Upper lobe of left lung (tissue), 6 donors: ENCODE measurements around the gene DHRS13. TPM values are rescaled to one million over a fixed set of nuclear protein-coding genes. Genes with fewer than 3 reads are reported as not detected.
"Not testable (repeated sequence)": the region's sequence is repeated elsewhere in the genome, so short reads cannot be mapped to it uniquely, and the experiment has no call there.

ENCODE experiments used
- ATAC-seq, 2 donors: fragments of 200-7000 bp; cut with Tn5 transposase; one replicate each; pipeline ENCODE4 v1.9.1; 2022; ENCODE audit warnings: mild to moderate bottlenecking in 2 of 2, moderate library complexity in 2 of 2; ENCODE audit not compliant: low FRiP score in 2 of 2
- DNase-seq, 2 donors: peaks; one replicate each; pipeline ENCODE4 v3.0.0-alpha.2; 2019 to 2020
- H3K27ac ChIP-seq, 4 donors: fragments of 200-600 bp; sonication (generic); one replicate each; pipeline ENCODE4 v1.5.1; 2016 to 2019
- H3K27me3 ChIP-seq, 4 donors: fragments of 200-600 bp; sonication (generic); one replicate each; pipeline ENCODE4 v1.5.1; 2017 to 2019
- H3K36me3 ChIP-seq, 4 donors: fragments of 200-600 bp; sonication (generic); one replicate each; pipeline ENCODE4 v1.5.1; 2016 to 2019
- H3K4me1 ChIP-seq, 4 donors: fragments of 200-600 bp; sonication (generic); one replicate each; pipeline ENCODE4 v1.5.1; 2018 to 2019
- H3K4me3 ChIP-seq, 4 donors: fragments of 200-600 bp; sonication (generic); one replicate each; pipeline ENCODE4 v1.5.1; 2017 to 2019; ENCODE audit warnings: mild to moderate bottlenecking in 2 of 4, moderate library complexity in 1 of 4
- H3K9me3 ChIP-seq, 4 donors: fragments of 200-600 bp; sonication (generic); one replicate each; pipeline ENCODE4 v1.5.1; 2018 to 2019
- EP300 ChIP-seq, 4 donors: sonication (generic); formaldehyde crosslinking; IDR thresholded peaks; one replicate each; pipeline ENCODE4 v1.5.1; 2017; ENCODE audit warnings: antibody characterized with exemption in 4 of 4, control low read depth in 2 of 4
- POLR2A ChIP-seq, 4 donors: fragments of 450-650 bp; IDR thresholded peaks; one replicate each; pipeline ENCODE4 v1.5.1; 2016 to 2017; ENCODE audit warnings: antibody characterized with exemption in 4 of 4, mild to moderate bottlenecking in 2 of 4
- POLR2AphosphoS5 ChIP-seq, 2 donors: sonication (generic); formaldehyde crosslinking; IDR thresholded peaks; one replicate each; pipeline ENCODE4 v1.5.1; 2017; ENCODE audit warnings: antibody characterized with exemption in 2 of 2
- WGBS, 2 donors: methylation state at CpG; one replicate each; pipeline ENCODE4 v1.1.5; 2017 to 2018; 5-methylcytosine and 5-hydroxymethylcytosine counted together
- total RNA-seq, 6 donors: library from RNA; depleted of rRNA in 4 of 6; stranded (reverse); fragments of >200 nt in 4 of 6; gene quantifications; one replicate each; pipeline versions ENCODE4 v1.1.0 to v1.2.1, GENCODE V29; 2016 to 2021
- TF ChIP-seq, protein P1 (sequence below), 6 experiments: fragments of 450-650 bp in 4 of 6; fragments of 200-600 bp in 2 of 6; sonication (generic) in 2 of 6; IDR thresholded peaks; one replicate each; pipeline ENCODE4 v1.5.1; 2016 to 2019; ENCODE audit warnings: antibody characterized with exemption in 6 of 6
- donor health status: DM: no; HTN: no; CAD: no; lungs with moderate emphysema.
- donor health status: DM: no; HTN: yes; CAD: no; lungs with severe emphysema.

The DHRS13 gene
- total RNA-seq, 6 donors from 2014 or later: 2.1 to 21.8 (median 15.0) TPM

DNA sequence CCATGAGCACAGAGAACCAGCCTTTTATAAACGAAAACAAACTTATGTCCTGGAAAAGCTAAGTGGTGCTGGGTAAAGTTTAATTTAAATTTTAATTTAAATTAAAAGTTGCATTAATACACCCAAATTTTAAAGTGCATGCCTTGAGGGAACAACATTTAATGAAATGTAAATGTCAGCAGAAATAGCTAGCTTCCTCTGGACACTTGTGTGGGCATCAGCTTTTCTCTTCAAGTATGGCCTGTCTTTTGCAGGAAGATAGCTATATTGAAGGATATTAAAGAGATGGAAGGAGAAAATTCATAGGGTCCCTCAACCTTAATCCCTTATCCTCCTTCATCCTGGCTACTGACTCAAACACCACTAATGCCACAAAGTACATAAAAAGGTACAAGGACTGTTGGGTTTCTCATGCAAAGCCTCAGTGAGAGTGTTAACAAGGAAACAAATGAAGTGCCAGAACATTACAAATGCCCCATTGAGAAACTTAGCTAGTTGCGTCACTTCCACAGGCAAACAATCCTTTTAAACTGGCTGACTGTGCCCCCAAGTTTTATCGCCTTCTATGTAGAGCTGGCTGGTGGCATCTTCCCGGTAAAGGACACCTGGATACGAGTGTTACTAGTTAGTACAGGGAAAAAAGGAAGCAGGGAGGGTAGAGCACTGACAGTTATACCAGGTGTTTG, 34.3 kb upstream of the DHRS13 start:
- DNase-seq (peak in 1 of 2 donors; percentile 66), ATAC-seq (peak; percentile 58 to 77)
- peaks cover 0 to 2% (median 0%) of the 10 kb centered on the region in 4 donors for H3K36me3 ChIP-seq
- TF ChIP-seq POLR2A (IDR thresholded peaks at IDR 0.05) (peak in 2 of 4 donors; percentile 7 to 25), EP300 (IDR thresholded peaks at IDR 0.05) (no peak), POLR2AphosphoS5 (IDR thresholded peaks at IDR 0.05) (no peak)
- TF ChIP-seq, protein P1, sequence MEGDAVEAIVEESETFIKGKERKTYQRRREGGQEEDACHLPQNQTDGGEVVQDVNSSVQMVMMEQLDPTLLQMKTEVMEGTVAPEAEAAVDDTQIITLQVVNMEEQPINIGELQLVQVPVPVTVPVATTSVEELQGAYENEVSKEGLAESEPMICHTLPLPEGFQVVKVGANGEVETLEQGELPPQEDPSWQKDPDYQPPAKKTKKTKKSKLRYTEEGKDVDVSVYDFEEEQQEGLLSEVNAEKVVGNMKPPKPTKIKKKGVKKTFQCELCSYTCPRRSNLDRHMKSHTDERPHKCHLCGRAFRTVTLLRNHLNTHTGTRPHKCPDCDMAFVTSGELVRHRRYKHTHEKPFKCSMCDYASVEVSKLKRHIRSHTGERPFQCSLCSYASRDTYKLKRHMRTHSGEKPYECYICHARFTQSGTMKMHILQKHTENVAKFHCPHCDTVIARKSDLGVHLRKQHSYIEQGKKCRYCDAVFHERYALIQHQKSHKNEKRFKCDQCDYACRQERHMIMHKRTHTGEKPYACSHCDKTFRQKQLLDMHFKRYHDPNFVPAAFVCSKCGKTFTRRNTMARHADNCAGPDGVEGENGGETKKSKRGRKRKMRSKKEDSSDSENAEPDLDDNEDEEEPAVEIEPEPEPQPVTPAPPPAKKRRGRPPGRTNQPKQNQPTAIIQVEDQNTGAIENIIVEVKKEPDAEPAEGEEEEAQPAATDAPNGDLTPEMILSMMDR (IDR thresholded peaks at IDR 0.05): no peak
- no peaks in the 10 kb centered on the region for H3K9me3 ChIP-seq
- no peaks in the 10 kb centered on the region for H3K27me3 ChIP-seq
- peaks cover 52 to 65% (median 61%) of the 10 kb centered on the region in 4 donors for H3K4me1 ChIP-seq
- WGBS, 2 donors: 39 to 57% methylated on average over 5 of the region's 5 CpGs
- peak overlapping the region; percentile 46 to 72 (median 60) for H3K27ac ChIP-seq
- no peak overlapping the region for H3K4me3 ChIP-seq

DNA sequence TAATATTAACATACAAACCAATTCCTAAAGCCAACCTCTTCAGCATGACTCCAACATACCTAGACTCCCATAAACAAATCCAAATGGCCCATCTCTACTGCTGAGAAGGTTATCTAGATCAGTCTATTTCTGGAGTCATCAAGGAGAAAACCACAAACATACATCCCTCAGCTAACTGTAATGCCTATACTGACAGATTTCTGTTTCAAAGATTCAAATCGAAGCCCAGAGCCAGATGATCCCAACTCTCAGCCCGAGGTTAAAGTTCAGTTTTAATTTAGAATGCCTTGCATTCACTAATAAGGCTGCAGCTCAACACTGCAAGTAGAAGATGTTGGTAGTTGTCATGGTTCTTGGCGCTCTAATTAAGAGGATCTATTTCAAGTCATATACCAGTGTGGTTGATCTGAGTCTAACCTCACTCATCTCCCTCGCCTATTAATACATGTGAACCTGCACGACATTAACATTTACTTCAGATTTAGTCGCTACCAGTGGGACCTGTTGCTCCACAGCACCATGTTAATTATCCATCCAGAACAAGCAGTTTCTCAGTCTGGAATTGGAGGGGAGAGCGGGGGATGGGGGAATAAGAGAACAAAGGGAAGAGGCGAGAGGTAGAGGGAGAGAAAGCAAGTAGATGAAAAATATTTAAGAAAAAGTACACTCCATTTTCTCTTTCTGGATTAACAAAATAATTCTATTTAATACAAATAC, 33.0 kb upstream of the DHRS13 start:
- peak overlapping the region in 3 of 4 donors; percentile 46 to 72 (median 54) for H3K27ac ChIP-seq
- H3K4me3 ChIP-seq: no peak overlapping the region
- H3K27me3 ChIP-seq: no peaks in the 10 kb centered on the region
- ATAC-seq (no peak), DNase-seq (no peak)
- no peaks in the 10 kb centered on the region for H3K9me3 ChIP-seq
- TF ChIP-seq, protein P1 (IDR thresholded peaks at IDR 0.05): no peak
- no peak for TF ChIP-seq EP300 (IDR thresholded peaks at IDR 0.05)
- TF ChIP-seq POLR2A (IDR thresholded peaks at IDR 0.05): no peak
- no peak for TF ChIP-seq POLR2AphosphoS5 (IDR thresholded peaks at IDR 0.05)
- peaks cover 49 to 61% (median 58%) of the 10 kb centered on the region in 4 donors for H3K4me1 ChIP-seq
- 84 to 88% methylated on average over 8 of the region's 8 CpGs for WGBS, 2 donors
- H3K36me3 ChIP-seq: peaks cover 0 to 2% (median 0%) of the 10 kb centered on the region in 4 donors

DNA sequence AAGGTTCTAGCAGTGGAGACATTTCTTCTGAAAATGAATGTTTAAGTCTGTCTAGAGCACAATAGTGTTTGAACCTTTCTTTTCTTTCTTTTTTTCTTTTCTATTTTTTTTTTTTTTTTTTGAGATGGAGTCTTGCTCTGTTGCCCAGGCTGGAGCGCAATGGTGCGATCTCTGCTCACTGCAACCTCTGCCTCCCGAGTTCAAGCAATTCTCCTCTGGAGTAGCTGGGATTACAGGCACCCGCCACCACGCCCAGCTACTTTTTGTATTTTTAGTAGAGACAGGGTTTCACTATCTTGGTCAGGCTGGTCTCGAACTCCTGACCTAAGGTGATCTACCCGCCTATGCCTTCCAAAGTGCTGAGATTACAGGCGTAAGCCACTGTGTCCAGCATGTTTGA, 31.6 kb upstream of the DHRS13 start:
- H3K27ac ChIP-seq, H3K4me3 ChIP-seq, H3K36me3 ChIP-seq, H3K9me3 ChIP-seq, H3K27me3 ChIP-seq, DNase-seq, ATAC-seq: not testable (repeated sequence)
- H3K4me1 ChIP-seq: peaks cover 45 to 51% (median 48%) of the 10 kb centered on the region in 4 donors
- WGBS, 2 donors: 94 to 95% methylated on average over 8 of the region's 8 CpGs

DNA sequence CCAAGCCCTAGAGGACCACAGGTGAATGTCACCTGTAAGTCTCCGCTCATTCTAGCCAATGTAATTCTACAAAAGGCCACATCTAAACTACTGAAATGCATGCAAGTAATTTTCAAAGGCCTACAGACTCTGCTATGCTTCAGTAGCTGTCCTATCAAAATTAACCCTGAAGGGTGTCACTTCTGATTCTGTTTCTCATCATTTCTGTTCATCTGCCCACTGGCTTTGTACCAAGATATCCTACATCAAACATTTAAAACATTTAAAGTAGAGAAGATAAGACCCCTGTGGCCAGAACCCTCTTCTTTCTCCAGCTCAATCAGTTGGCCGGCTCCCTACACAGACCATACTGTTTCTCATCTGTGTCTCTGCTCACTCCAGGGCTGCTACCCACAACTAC, 26.9 kb upstream of the DHRS13 start:
- ATAC-seq (no peak), DNase-seq (no peak)
- TF ChIP-seq EP300 (IDR thresholded peaks at IDR 0.05) (no peak), POLR2AphosphoS5 (IDR thresholded peaks at IDR 0.05) (no peak), POLR2A (IDR thresholded peaks at IDR 0.05) (no peak)
- TF ChIP-seq, protein P1 (IDR thresholded peaks at IDR 0.05): no peak
- Histone ChIP-seq H3K27ac (no peak overlapping the region), H3K9me3 (no peaks in the 10 kb centered on the region), H3K36me3 (peaks cover 0 to 15% (median under 1%) of the 10 kb centered on the region in 4 donors), H3K4me3 (no peak overlapping the region), H3K4me1 (peaks cover 25 to 32% (median 32%) of the 10 kb centered on the region in 4 donors), H3K27me3 (no peaks in the 10 kb centered on the region)
- WGBS, 2 donors: 95 to 100% methylated on average over 2 of the region's 2 CpGs

DNA sequence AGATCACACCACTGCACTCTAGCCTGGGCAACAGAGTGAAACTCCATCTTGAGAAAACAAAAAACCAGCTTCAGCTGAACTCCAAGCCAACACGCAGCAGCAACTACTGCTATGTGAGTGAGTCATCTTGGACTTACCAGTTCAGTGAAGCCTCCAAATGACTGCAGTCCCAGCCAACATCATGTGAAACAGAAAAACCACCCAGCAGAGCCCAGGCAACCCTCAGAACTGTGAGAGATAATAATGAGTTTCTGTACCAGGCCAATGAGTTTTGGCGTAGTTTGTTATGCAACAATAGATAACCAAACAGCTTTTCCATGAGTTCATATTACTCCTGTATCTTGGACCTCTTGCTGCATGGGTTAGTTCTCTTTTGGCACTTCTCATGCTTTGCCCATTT, 25.2 kb upstream of the DHRS13 start:
- H3K4me1 ChIP-seq: peaks cover 25 to 32% (median 28%) of the 10 kb centered on the region in 4 donors
- WGBS, 2 donors: 98 to 100% methylated on average over 2 of the region's 2 CpGs

More for the DNA sequence above, 25.2 kb upstream of the DHRS13 start:
- Histone ChIP-seq H3K4me3 (no peak overlapping the region), H3K9me3 (no peaks in the 10 kb centered on the region), H3K27me3 (no peaks in the 10 kb centered on the region), H3K36me3 (peaks cover 5 to 29% (median 10%) of the 10 kb centered on the region in 4 donors), H3K27ac (peak overlapping the region in 1 of 4 donors; percentile 90)
- TF ChIP-seq, protein P1 (IDR thresholded peaks at IDR 0.05): no peak
- DNase-seq: no peak
- no peak for ATAC-seq
